Keratinocyte (primary cell): ENCODE results near the gene GRAP.
"Not testable (repeated sequence)": the region's sequence is repeated elsewhere in the genome, so short reads cannot be mapped to it uniquely, and the experiment has no call there.

Source experiments
- CTCF ChIP-seq, 3 experiments: IDR thresholded peaks in 1 of 3; conservative IDR thresholded peaks in 1 of 3; optimal IDR thresholded peaks in 1 of 3; 2 replicates in 2 of 3; 3 replicates in 1 of 3; pipeline versions ENCODE3 to v1.5.1; 2011; ENCODE audit warnings: low read length in 3 of 3, mild to moderate bottlenecking in 3 of 3, moderate library complexity in 2 of 3, control low read depth in 1 of 3, inconsistent platforms in 1 of 3; ENCODE audit not compliant: insufficient read depth in 2 of 3; ENCODE audit errors: extremely low read depth in 1 of 3
- EZH2 ChIP-seq: IDR thresholded peaks from one replicate; pipeline ENCODE4 v1.6.1; 2012; ENCODE audit warnings: inconsistent platforms, mild to moderate bottlenecking, low read length, moderate library complexity

- not testable (repeated sequence) for TF ChIP-seq CTCF (optimal IDR thresholded peaks at IDR 0.05 in 1 of 3, IDR thresholded peaks at IDR 0.05 in 1 of 3, conservative IDR thresholded peaks at IDR 0.05 in 1 of 3; ENCODE audit: extremely low read depth in 1 of 3, insufficient read depth in 2 of 3, low read length in 3 of 3); EZH2
These were observed 25.6 kb downstream of the GRAP start for GRCh38 chr17:19021011-19021621.
